AG08395 (cell line): ENCODE results near the gene RFX1.

Experiments used
- DNase-seq: peaks from one replicate; pipeline ENCODE4 v3.0.0; 2012; ENCODE audit warnings: mixed read lengths, low spot score

Gene RFX1

DNA sequence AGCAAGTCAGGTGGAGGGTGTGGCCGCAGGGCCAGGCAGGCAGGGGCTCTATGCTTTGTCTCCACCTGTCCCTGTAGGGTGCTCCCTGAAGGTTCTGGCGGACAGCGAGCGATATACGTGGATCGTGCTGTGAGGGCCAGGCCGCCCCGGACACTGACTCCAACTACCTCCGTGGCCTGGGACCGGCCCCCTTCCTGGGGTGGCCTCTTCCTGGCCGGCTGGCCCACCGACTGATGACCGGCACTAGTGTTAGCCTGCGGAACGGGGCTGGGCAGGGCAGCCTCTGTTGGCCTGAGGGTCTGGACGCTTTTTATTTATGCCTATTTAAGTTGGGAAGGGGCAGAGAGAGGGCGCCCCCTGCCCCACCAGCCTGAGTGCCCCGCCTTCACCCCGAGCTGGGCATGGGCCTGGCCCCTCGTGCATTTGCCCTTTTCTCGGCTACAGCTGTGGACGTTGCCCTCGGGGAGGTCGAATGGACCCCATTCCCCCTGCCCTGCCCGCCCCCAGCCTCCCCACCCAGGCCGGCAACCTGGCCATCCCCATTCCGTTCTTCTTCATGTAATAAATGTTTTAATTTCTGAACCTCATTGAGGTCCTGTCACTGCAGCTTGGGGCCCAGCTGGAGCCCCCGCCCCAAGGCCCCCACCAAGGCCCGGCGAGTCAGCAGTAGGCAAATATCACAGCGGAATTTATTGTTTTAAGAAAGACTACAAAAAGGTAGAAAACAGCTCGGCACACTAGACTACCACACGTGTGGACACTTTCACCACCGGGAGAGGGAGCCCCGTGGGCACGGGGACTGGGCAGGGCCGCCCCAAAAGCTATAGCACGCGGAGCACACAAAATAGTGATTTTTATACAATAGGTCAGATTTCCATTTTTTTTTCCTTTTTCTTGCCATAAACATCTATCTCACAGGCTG is 45.0 kb downstream of the RFX1 start:
- DNase-seq: no peak

DNA sequence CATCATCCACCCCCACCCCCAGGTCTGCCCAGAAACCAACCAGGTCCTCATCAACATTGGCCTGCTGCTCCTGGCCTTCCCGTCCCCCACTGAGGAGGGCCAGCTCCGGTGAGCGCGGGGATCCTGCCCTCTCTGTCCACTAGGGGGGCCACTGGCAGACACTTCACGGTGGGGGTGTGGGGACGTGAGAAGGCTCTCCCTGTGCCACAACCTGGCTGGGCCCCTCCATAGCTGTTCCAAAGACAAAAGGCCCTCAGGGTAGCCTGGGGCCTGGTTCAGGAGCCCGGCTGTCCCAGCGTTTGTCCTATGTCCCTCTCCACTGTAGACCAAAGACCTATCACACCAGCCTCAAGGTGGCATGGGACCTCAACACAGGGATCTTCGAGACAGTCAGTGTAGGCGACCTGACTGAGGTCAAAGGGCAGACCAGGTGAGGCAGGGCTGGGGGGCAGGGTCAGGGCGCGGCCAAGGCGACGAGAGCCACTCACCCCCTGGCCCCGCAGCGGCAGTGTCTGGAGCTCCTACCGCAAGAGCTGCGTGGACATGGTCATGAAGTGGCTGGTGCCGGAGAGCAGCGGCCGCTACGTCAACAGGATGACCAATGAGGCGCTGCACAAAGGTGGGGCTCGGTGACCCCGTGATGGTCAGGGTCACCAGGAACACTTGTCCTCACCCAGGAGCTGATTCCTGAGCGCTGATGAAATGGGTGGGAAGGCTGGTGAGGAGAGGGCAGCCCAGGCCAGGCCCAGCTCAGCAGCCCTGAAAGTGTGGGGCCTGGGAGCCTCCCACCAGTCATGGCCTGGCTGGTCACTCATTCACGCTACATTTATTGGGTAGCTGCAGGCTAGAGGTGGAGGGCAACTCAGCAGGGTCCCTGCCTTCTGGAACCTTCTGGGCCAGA is 45.9 kb downstream of the RFX1 start:
- DNase-seq: peak; percentile 34

DNA sequence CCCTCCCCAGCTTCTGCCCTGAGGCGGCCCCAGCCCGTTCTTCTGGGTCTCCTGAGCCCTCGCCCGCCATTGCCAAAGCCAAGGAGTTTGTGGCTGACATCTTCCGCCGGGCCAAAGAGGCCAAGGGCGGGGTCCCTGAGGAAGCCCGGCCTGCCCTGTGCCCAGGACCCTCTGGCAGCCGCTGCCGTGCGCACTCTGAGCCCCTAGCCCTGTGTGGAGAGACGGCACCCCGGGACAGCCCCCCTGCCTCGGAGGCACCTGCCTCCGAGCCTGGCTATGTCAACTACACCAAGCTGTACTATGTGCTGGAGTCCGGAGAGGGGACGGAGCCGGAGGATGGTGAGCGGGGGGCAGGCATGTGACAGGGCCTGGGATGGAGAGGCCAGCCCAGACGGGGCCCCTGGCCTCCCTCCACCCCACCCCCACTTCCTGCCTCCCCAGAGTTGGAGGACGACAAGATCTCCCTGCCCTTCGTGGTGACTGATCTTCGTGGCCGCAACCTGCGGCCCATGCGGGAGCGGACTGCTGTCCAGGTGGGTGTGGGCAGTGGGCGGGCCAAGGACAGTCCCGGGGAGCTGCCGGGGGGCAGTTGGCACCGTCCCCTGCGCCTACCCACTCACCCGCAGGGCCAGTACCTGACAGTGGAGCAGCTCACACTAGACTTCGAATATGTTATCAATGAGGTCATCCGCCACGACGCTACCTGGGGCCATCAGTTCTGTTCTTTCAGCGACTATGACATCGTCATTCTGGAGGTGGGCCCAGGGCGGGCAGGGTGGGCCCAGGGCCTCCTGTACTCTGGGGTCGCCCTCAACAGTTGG is 46.8 kb downstream of the RFX1 start:
- DNase-seq: no peak

- DNase-seq: no peak
Measured at GRCh38 chr19:13958043-13958442, 48.1 kb downstream of the RFX1 start.

DNA sequence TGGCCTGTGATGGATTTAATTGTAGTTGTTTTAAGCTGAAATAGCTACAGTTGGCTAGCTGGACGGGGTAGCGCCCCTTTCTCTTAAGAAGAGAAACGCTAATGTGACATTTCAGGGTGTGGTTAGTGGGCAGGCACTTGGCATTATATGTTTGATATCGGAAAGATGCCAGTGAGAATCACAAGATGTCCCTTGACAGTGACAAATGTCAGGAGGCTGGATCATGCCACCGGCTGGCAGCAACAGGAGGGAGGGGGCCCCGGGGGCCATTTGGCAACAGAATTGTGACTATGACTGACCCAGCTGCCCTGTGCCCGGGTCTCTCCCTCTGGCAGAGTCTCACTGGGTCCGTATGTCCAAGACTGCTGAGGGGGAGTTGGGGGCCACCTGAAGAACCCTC is 49.1 kb downstream of the RFX1 start:
- no peak for DNase-seq

GRCh38 chr19:13956365-13956744 is 49.8 kb downstream of the RFX1 start:
- DNase-seq: no peak

DNA sequence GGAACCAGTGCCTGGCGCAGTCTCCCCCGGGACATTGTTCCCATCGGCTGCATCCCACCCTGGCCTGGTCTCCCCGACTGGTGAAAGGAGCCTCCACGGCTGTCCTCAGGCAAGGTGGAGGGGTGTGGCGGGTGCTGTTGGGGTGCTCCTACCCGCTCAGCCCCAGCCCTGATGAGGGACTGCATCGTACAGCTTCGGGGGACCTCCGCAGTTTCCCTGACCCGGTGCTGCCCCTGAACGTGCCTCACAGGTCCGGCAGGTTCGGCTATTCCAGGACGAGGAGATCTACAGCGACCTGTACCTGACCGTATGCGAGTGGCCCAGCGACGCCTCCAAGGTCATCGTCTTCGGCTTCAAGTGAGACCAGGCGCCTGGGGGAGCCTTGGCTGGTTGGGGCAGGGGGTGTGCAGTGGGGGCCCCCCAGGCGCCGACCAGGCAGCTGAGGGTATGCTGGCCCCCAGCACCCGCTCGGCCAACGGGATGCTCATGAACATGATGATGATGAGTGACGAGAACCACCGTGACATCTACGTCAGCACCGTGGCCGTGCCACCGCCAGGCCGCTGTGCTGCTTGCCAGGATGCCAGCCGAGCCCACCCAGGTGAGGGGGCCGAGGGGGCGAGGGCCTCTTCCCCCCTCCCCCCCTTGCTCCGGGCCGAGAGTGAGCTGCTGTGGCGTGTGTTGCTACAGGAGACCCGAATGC is 50.3 kb downstream of the RFX1 start:
- no peak for DNase-seq

DNA sequence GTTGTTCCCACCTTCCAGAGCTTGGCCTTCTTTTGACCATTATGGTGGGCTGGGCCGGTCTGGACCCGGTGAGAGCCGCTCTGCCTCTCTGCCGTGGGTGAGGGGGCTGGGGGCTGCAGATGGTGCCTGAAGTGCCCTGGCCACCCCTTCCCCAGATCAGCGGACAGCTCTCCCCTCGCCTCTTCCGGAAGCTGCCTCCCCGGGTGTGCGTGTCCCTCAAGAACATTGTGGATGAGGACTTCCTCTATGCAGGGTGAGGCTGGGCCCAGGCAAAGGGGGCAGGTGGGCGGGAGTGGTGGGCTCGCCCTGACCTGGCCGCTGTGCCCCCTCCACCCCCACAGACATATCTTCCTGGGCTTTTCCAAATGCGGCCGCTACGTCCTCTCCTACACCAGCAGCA is 51.9 kb downstream of the RFX1 start:
- no peak for DNase-seq

DNA sequence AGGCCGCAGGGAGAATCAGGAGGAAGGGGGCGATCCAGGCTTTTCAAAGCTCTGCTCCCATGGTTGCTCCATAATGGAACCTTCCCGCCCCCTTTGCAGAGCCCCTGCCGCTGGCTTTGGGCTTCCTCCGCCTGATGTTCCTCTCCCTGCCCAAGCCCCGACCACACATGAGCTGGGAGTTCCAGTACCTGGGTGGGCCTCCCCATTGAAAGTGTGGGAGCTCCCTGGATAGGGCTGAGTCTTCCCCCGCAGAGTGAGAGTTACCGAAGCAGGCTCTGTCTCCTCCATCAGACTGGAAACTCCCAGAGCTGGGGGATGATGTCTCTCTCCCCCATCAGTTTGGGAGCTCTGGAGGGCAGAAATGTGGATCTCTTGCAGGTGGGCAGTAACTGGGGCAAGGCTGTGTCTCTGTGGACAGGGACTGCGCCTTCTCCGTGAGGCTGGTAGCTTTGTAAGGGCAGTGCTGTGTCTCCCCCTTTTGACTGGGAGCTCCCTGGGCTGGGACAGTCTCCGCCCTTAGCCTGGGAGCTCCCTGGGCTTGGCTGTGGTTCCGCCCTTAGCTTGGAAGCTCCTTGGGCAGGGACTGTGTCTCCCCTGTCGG is 53.1 kb downstream of the RFX1 start:
- peak; percentile 90 for DNase-seq

GRCh38 chr19:13952154-13952930 is 53.8 kb downstream of the RFX1 start, which contains the start of gene DCAF15:
Gene DCAF15, plus strand, starts transcription at chr19:13952509. Its CDS starts 4 bp downstream, at chr19:13952513.
- peak; percentile 100 for DNase-seq

- DNase-seq: no peak
Measured at GRCh38 chr19:13951799-13952153, 54.3 kb downstream of the RFX1 start.

DNA sequence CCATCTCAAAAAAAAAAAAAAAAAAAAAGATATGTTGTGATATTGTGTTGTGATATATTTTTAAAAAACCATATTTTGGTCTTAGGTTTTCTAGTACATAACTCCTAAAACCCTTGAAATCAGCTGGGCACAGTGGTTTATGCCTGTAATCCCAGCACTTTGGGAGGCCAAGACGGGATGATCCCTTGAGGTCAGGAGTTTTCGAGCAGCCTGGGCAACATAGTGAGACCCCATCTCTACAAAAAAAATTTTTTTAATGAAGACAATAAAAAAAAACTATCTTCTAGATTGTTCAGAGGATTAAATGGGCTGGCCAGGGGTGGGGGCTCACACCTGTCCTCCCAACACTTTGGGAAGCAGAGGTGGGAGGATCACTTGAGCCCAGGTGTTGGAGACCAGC is 55.1 kb downstream of the RFX1 start:
- no peak for DNase-seq

GRCh38 chr19:13946414-13946813 is 59.7 kb downstream of the RFX1 start:
- no peak for DNase-seq

- DNase-seq: no peak
Measured at GRCh38 chr19:13942023-13942684, 64.0 kb downstream of the RFX1 start.

GRCh38 chr19:13938301-13939064 is 67.6 kb downstream of the RFX1 start, which contains the start of gene PODNL1:
Gene PODNL1, minus strand, starts transcription at chr19:13938417. Its CDS starts 236 bp downstream, at chr19:13938181.
- DNase-seq: peak; percentile 92

DNA sequence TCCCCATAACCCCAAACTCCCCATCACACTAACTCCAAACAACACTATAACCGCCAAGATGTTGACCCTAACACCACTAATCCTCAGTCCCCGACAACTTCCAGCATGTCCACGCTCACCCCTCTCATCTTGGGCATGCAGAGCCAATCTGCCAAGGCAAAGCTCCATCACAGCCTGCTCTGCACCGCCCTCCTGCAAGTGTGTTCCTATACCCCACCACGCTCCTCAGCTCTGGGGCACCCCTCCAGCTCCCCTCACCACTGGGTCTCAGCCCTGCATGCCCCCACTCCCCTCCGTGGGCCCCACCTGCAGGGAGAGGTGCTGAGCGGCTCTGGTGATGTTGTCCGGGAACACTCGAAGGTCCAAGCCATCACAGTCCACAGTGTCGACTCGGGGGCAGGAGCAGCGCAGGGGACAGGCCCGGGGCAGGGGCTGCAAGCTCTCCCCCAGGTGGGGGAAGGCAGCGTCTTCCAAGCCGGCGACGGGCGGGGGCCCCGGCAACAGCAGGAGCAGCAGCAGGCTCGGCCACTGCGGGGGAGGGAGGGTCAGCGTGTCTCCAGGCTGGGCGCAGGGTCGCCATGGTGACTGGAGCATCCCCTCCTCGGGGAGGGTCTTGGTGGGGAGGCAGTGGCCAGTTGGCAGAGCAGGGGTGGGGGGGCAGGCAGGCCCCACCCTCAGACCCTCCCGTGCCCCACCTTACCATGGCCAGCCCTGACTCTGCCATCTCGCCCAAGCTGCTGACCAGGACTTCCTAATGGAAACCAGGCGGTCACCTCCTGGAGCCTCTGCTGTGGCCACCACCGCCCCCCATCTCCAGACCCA is 68.4 kb downstream of the RFX1 start:
- DNase-seq: no peak

- DNase-seq: no peak
Measured at GRCh38 chr19:13935765-13936510, 70.2 kb downstream of the RFX1 start.
